Smooth muscle cell (in vitro differentiated cells): ENCODE measurements around the gene PRKN. TPM values are rescaled to one million over a fixed set of nuclear protein-coding genes. Genes with fewer than 3 reads are reported as not detected.

Experiments
- DNase-seq: peaks from one replicate; lab custom pipeline; 2025; ENCODE audit not compliant: unreplicated experiment; lab: John Stamatoyannopoulos, UW
- H2AFZ ChIP-seq: fragments of 200-600 bp; sonication (generic); 2 replicates; pipeline ENCODE4 v1.6.0; 2016; ENCODE audit warnings: antibody characterized with exemption, low read depth, mild to moderate bottlenecking
- H3F3A ChIP-seq: fragments of 200-600 bp; sonication (generic); 2 replicates; pipeline ENCODE4 v1.6.0; 2017; ENCODE audit warnings: antibody characterized with exemption, low read depth
- H3K27ac ChIP-seq: fragments of 200-600 bp; sonication (generic); 2 replicates; pipeline ENCODE4 v1.5.1; 2016; ENCODE audit warnings: low read depth, mild to moderate bottlenecking
- H3K27me3 ChIP-seq: fragments of 200-600 bp; sonication (generic); 2 replicates; pipeline ENCODE4 v1.6.1; 2016; ENCODE audit warnings: low read depth, mild to moderate bottlenecking
- H3K36me3 ChIP-seq: fragments of 200-600 bp; sonication (generic); 2 replicates; pipeline ENCODE4 v1.5.1; 2016; ENCODE audit warnings: low read depth
- H3K4me1 ChIP-seq: fragments of 200-600 bp; sonication (generic); 2 replicates; pipeline ENCODE4 v1.5.1; 2016; ENCODE audit warnings: low read depth
- H3K4me2 ChIP-seq: fragments of 200-600 bp; sonication (generic); 2 replicates; pipeline ENCODE4 v1.6.0; 2016; ENCODE audit warnings: mild to moderate bottlenecking
- H3K4me3 ChIP-seq: fragments of 200-600 bp; sonication (generic); 2 replicates; pipeline ENCODE4 v1.5.1; 2016; ENCODE audit warnings: mild to moderate bottlenecking
- H3K79me2 ChIP-seq: fragments of 200-600 bp; sonication (generic); 2 replicates; pipeline ENCODE4 v1.6.0; 2016; ENCODE audit warnings: low read depth, mild to moderate bottlenecking
- H3K9ac ChIP-seq: fragments of 200-600 bp; sonication (generic); 2 replicates; pipeline ENCODE4 v1.6.0; 2016; ENCODE audit warnings: low read depth
- H3K9me3 ChIP-seq: fragments of 200-600 bp; sonication (generic); replicated peaks from 2 replicates; pipeline ENCODE4 v1.5.1; 2016; ENCODE audit warnings: low read depth
- H4K20me1 ChIP-seq: fragments of 200-600 bp; sonication (generic); 2 replicates; pipeline ENCODE4 v1.6.0; 2016; ENCODE audit warnings: low read depth
- CTCF ChIP-seq: fragments of 200-600 bp; sonication (generic); IDR thresholded peaks from 2 replicates; pipeline ENCODE4 v1.5.1; 2017; ENCODE audit warnings: borderline replicate concordance, mild to moderate bottlenecking, antibody characterized with exemption; ENCODE audit not compliant: insufficient read depth, poor library complexity, severe bottlenecking
- WGBS: methylation state at CpG from one replicate; pipeline ENCODE4 v1.1.7; 2016; ENCODE audit warnings: low lambda C conversion rate; 5-methylcytosine and 5-hydroxymethylcytosine counted together
- polyA plus RNA-seq: library from polyadenylated mRNA; unstranded; fragments of >200 nt; fragmentation: Nextera tagmentation; extraction: Ambion mirVana; gene quantifications from 2 replicates; pipeline ENCODE4 v1.2.1, GENCODE V29; 2016
- total RNA-seq: library from RNA; depleted of rRNA; stranded (reverse); fragments of >200 nt; gene quantifications from 2 replicates; pipeline ENCODE4 v1.2.3, GENCODE V29; 2014

PRKN gene
- total and polyA plus RNA-seq, 2 experiments from 2014 or later = 0.81 to 5.1 TPM

DNA sequence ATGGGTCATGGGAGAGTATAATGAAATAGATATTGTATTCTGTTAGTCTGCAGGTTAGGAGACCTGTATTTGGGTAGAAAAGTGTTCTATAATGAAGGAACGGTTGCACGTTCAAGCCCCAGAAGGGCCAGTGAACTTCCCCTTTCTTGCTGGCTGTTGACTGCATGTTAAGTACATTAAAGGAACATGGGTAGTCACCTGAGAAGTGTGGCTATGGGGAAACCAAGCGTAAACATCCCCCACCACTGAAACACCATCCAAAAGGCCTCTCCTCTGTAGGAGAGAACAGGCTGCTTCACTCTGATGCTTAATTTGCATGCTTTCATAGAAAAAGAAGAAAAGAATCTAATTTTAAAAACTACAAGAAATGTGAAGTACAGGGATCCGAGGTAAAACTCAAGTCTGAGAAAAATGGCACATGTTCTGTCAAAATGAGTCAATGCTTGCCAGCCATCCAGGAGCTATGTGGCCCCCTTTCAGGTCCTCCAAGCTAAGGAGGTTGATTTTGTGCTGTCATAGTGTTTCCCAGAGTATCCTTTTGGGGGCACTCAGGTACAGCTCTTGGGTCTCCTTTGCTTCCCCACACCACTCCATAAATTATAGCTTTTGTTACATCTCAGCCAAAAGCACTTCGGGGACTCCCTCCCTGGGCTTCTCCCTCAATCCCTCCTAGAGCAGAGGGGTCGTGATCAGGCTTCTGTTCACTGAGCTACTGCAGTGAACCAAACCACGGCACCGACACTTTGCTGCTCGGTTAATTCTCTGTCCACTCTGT is 1170.0 kb downstream of the PRKN start:
- WGBS = 86% methylated on average over 9 of the region's 9 CpGs
- H3K4me2 ChIP-seq = no peak overlapping the region

GRCh38 chr6:161554883-161555282 is 1172.7 kb downstream of the PRKN start:
- no peak overlapping the region for H2AFZ ChIP-seq
- H3K9me3 ChIP-seq = peaks cover 3% of the 10 kb centered on the region
- no peak overlapping the region for H3K4me3 ChIP-seq
- no peaks in the 10 kb centered on the region for H3K27me3 ChIP-seq
- TF ChIP-seq CTCF = no peak
- no peaks in the 10 kb centered on the region for H4K20me1 ChIP-seq
- no peaks in the 10 kb centered on the region for H3F3A ChIP-seq
- no peaks in the 10 kb centered on the region for H3K4me1 ChIP-seq
- no peak for DNase-seq
- no peaks in the 10 kb centered on the region for H3K36me3 ChIP-seq
- H3K9ac ChIP-seq = no peak overlapping the region
- H3K27ac ChIP-seq = no peak overlapping the region
- H3K79me2 ChIP-seq = no peaks in the 10 kb centered on the region
- H3K4me2 ChIP-seq = no peak overlapping the region

More for the DNA sequence above, 1170.0 kb downstream of the PRKN start:
- H3K79me2 ChIP-seq = no peaks in the 10 kb centered on the region
- H3F3A ChIP-seq = no peaks in the 10 kb centered on the region
- no peak for DNase-seq
- TF ChIP-seq CTCF = no peak
- peaks cover 3% of the 10 kb centered on the region for H3K9me3 ChIP-seq
- H3K36me3 ChIP-seq = no peaks in the 10 kb centered on the region
- H3K27ac ChIP-seq = no peak overlapping the region
- no peaks in the 10 kb centered on the region for H3K4me1 ChIP-seq
- no peak overlapping the region for H2AFZ ChIP-seq
- H3K4me3 ChIP-seq = no peak overlapping the region
- no peaks in the 10 kb centered on the region for H4K20me1 ChIP-seq
- no peak overlapping the region for H3K9ac ChIP-seq
- no peaks in the 10 kb centered on the region for H3K27me3 ChIP-seq

DNA sequence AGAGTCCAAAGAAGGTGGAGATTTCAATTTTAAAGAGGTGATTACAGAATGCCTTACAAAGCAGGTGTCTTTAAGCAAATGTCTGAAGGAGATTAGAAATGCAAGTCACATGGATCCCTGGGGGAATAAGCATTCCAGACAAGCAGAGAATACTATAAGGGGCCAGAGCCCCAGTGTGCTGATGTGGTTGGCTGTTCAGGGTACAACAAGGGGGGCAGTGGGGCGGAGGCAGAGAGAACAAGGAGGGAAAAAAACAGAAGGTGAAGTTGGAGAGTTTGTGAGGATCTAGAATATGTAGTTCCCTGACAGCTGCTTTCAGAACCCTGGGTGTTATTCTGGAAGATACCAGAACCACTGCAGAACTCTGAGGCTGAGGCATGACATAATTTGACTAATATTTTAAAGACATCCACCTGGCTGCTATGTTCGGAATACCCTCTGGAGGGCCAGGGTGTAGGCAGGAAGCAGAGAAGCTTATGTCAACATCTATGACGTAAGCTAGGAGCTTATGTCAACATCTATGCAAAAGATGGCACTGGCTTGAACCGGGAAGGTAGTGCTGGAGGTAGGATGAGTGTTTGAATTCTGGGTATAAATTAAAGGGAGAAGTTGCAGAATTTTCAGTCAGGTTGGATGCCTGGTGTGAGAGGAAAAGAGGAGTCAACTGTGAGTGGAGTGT is 1177.5 kb downstream of the PRKN start:
- peaks cover under 1% of the 10 kb centered on the region for H3K9me3 ChIP-seq
- no peaks in the 10 kb centered on the region for H3K4me1 ChIP-seq
- no peak overlapping the region for H3K9ac ChIP-seq
- WGBS = 80% methylated on average over 4 of the region's 4 CpGs
- H3F3A ChIP-seq = no peaks in the 10 kb centered on the region
- no peak overlapping the region for H3K4me3 ChIP-seq
- no peak overlapping the region for H2AFZ ChIP-seq
- H3K27me3 ChIP-seq = no peaks in the 10 kb centered on the region
- no peak for TF ChIP-seq CTCF
- H3K36me3 ChIP-seq = no peaks in the 10 kb centered on the region
- no peak overlapping the region for H3K4me2 ChIP-seq
- DNase-seq = no peak
- H3K27ac ChIP-seq = no peak overlapping the region
- no peaks in the 10 kb centered on the region for H3K79me2 ChIP-seq
- H4K20me1 ChIP-seq = no peaks in the 10 kb centered on the region
